ENCODE results near the gene GNG11. TPM values are rescaled to one million over a fixed set of nuclear protein-coding genes. Genes with fewer than 3 reads are reported as not detected.

Gene GNG11
- total RNA-seq (2021; fragmentation: NEBNext Ultra II Directional; extraction: Animal tissue kit (Norgen Biotek cat#: 25700)): 10 to 100 TPM; 26.0 to 31.4 (median 28.1) TPM
- long read RNA-seq, transcript GNG11-201 (2 exons, 3,055 nt): major isoform, 180 of 183 reads
- long read RNA-seq, partial matches to known transcripts: 1 of 183 reads
- long read RNA-seq, other reads (novel, unspliced or antisense): 2 of 183 reads

- Mint-ChIP-seq H3K4me3 (peak within 1 kb of the TSS; percentile 98), H3K36me3 (ENCODE audit: low read depth) (peaks cover 17% of the 10 kb centered on the region), H3K4me1 (ENCODE audit: low read depth) (peaks cover 40% of the 10 kb centered on the region)
Observed at GRCh38 chr7:93921607-93922566, at the start of gene GNG11. Gene GNG11, plus strand, starts transcription at chr7:93921735. Its CDS starts 403 bp downstream, at chr7:93922138.

GRCh38 chr7:93873998-93874574, 47.4 kb upstream of the GNG11 start:
- TF ChIP-seq CTCF (IDR thresholded peaks at IDR 0.05): no peak
- no peaks in the 10 kb centered on the region for H3K27me3 Mint-ChIP-seq (ENCODE audit: insufficient read depth)
- H3K36me3 Mint-ChIP-seq (ENCODE audit: low read depth): no peaks in the 10 kb centered on the region
- no peak for DNase-seq
- H3K27ac Mint-ChIP-seq: no peak overlapping the region
- H3K9me3 Mint-ChIP-seq: no peaks in the 10 kb centered on the region
- no peak overlapping the region for H3K4me3 Mint-ChIP-seq
- peaks cover 6% of the 10 kb centered on the region; the same call in 1 of the 2 replicates for H3K4me1 Mint-ChIP-seq (ENCODE audit: low read depth)

More at GRCh38 chr7:93921607-93922566, at the start of gene GNG11:
- peak within 1 kb of the TSS; percentile 97 for H3K27ac Mint-ChIP-seq
- H3K9me3 Mint-ChIP-seq: no peaks in the 10 kb centered on the region
- H3K27me3 Mint-ChIP-seq (ENCODE audit: insufficient read depth): no peaks in the 10 kb centered on the region; the same call in 1 of the 2 replicates
- TF ChIP-seq CTCF (IDR thresholded peaks at IDR 0.05): no peak
- peak; percentile 68 for DNase-seq

- no peaks in the 10 kb centered on the region; the same call in 1 of the 2 replicates for H3K9me3 Mint-ChIP-seq
- H3K27ac Mint-ChIP-seq: no peak overlapping the region
- TF ChIP-seq CTCF (IDR thresholded peaks at IDR 0.05): 0 out of 2 replicates have a peak, but pooled peaks have one; percentile 7
- no peaks in the 10 kb centered on the region for H3K27me3 Mint-ChIP-seq (ENCODE audit: insufficient read depth)
- H3K4me1 Mint-ChIP-seq (ENCODE audit: low read depth): peaks cover 6% of the 10 kb centered on the region; the same call in 1 of the 2 replicates
- H3K4me3 Mint-ChIP-seq: peak overlapping the region; percentile 67
- DNase-seq: no peak
- H3K36me3 Mint-ChIP-seq (ENCODE audit: low read depth): peaks cover 7% of the 10 kb centered on the region
Observed at GRCh38 chr7:93877742-93878141, 43.8 kb upstream of the GNG11 start.

GRCh38 chr7:93879356-93879755, 42.2 kb upstream of the GNG11 start:
- Mint-ChIP-seq H3K4me3 (no peak overlapping the region), H3K4me1 (ENCODE audit: low read depth) (peaks cover 6% of the 10 kb centered on the region; the same call in 1 of the 2 replicates), H3K27ac (no peak overlapping the region), H3K9me3 (no peaks in the 10 kb centered on the region; the same call in 1 of the 2 replicates), H3K36me3 (ENCODE audit: low read depth) (peaks cover 7% of the 10 kb centered on the region), H3K27me3 (ENCODE audit: insufficient read depth) (no peaks in the 10 kb centered on the region)
- no peak for TF ChIP-seq CTCF (IDR thresholded peaks at IDR 0.05)
- no peak for DNase-seq

GRCh38 chr7:93882468-93882867, 39.1 kb upstream of the GNG11 start:
- H3K4me1 Mint-ChIP-seq (ENCODE audit: low read depth): peaks cover 4% of the 10 kb centered on the region; the same call in 1 of the 2 replicates
- H3K27ac Mint-ChIP-seq: no peak overlapping the region
- no peaks in the 10 kb centered on the region for H3K27me3 Mint-ChIP-seq (ENCODE audit: insufficient read depth)
- peaks cover 7% of the 10 kb centered on the region for H3K36me3 Mint-ChIP-seq (ENCODE audit: low read depth)
- DNase-seq: no peak
- TF ChIP-seq CTCF (IDR thresholded peaks at IDR 0.05): no peak
- H3K4me3 Mint-ChIP-seq: no peak overlapping the region
- no peaks in the 10 kb centered on the region; the same call in 1 of the 2 replicates for H3K9me3 Mint-ChIP-seq
